Thyroid gland (tissue), 4 donors: ENCODE data around the gene DDX50. TPM values are rescaled to one million over a fixed set of nuclear protein-coding genes. Genes with fewer than 3 reads are reported as not detected.

Source experiments
- DNase-seq, 2 donors: peaks; one replicate each; pipeline ENCODE4 v3.0.0-alpha.2; 2019
- H3K27ac ChIP-seq, 3 donors: fragments of 200-600 bp; sonication (generic); 1 replicate in 2 of 3; 2 replicates in 1 of 3; pipeline ENCODE4 v1.5.1; 2016 to 2019; ENCODE audit warnings: mild to moderate bottlenecking in 1 of 3, moderate library complexity in 1 of 3
- H3K27me3 ChIP-seq: fragments of 200-600 bp; sonication (generic); one replicate; pipeline ENCODE4 v1.5.1; 2019
- H3K36me3 ChIP-seq, 2 donors: fragments of 200-600 bp; sonication (generic); one replicate each; pipeline ENCODE4 v1.5.1; 2016 to 2019
- H3K4me1 ChIP-seq, 2 donors: fragments of 200-600 bp; sonication (generic); one replicate each; pipeline ENCODE4 v1.5.1; 2017 to 2019
- H3K4me3 ChIP-seq, 3 donors: fragments of 200-600 bp; sonication (generic); replicated peaks in 1 of 3; 1 replicate in 2 of 3; 2 replicates in 1 of 3; pipeline ENCODE4 v1.5.1; 2016; ENCODE audit warnings: mild to moderate bottlenecking in 1 of 3
- H3K9me3 ChIP-seq: fragments of 200-600 bp; sonication (generic); one replicate; pipeline ENCODE4 v1.5.1; 2017
- POLR2A ChIP-seq, 2 donors: fragments of 450-650 bp; IDR thresholded peaks; one replicate each; pipeline ENCODE4 v1.6.1; 2017; ENCODE audit warnings: antibody characterized with exemption in 2 of 2, mild to moderate bottlenecking in 2 of 2, moderate library complexity in 1 of 2
- WGBS, 2 donors: methylation state at CpG; one replicate each; pipeline ENCODE4 v1.1.5; 2017; 5-methylcytosine and 5-hydroxymethylcytosine counted together
- intact Hi-C: fragments of 100-400 bp; cut with DNase I; formaldehyde crosslinking; loops from one replicate; pipeline ENCODE4 v1.15.1; 2023
- small RNA-seq: library from RNA; depleted of rRNA; stranded (forward); fragments of <200 nt; gene quantifications from one replicate; pipeline ENCODE3, GENCODE V24; 2016
- total RNA-seq, 4 donors: library from RNA; depleted of rRNA; stranded (reverse); fragments of >200 nt; gene quantifications; one replicate each; pipeline ENCODE4 v1.2.3, GENCODE V29; 2016
- TF ChIP-seq, protein P1 (sequence below), 6 experiments: fragments of 200-600 bp in 3 of 6; fragments of 450-650 bp in 3 of 6; sonication (generic) in 3 of 6; IDR thresholded peaks; one replicate each; pipeline ENCODE4 v1.5.1; 2016 to 2019; ENCODE audit warnings: antibody characterized with exemption in 6 of 6, mild to moderate bottlenecking in 2 of 6, inconsistent platforms in 1 of 6, moderate library complexity in 1 of 6

The DDX50 gene
- total RNA-seq, 4 donors from 2014 or later, result 36.3 to 51.3 (median 41.7) TPM

DNA sequence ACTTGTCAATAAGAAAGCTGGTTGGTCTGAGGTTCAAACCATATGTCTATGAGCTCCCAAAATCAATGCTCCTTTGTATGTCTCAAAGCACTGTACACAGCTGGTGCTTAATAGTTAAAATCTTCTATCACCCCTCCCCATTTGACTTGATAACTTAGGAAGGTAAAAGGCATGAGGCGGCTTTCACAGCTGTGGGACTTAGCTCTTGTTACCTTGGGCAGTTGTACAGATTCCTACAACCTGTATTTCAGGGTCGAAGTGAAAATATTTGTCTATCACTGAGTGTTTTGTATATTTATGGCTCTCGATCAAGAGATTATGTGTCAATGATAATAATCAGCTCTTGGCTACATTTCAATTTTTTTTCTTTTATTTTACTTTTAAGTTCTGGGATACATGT is 86.5 kb downstream of the DDX50 start:
- H3K36me3 ChIP-seq, result peaks cover 8 to 15% of the 10 kb centered on the region in 2 donors
- no peak overlapping the region for H3K4me3 ChIP-seq
- no peaks in the 10 kb centered on the region for H3K27me3 ChIP-seq
- TF ChIP-seq POLR2A (IDR thresholded peaks at IDR 0.05), result no peak
- TF ChIP-seq, protein P1, sequence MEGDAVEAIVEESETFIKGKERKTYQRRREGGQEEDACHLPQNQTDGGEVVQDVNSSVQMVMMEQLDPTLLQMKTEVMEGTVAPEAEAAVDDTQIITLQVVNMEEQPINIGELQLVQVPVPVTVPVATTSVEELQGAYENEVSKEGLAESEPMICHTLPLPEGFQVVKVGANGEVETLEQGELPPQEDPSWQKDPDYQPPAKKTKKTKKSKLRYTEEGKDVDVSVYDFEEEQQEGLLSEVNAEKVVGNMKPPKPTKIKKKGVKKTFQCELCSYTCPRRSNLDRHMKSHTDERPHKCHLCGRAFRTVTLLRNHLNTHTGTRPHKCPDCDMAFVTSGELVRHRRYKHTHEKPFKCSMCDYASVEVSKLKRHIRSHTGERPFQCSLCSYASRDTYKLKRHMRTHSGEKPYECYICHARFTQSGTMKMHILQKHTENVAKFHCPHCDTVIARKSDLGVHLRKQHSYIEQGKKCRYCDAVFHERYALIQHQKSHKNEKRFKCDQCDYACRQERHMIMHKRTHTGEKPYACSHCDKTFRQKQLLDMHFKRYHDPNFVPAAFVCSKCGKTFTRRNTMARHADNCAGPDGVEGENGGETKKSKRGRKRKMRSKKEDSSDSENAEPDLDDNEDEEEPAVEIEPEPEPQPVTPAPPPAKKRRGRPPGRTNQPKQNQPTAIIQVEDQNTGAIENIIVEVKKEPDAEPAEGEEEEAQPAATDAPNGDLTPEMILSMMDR (IDR thresholded peaks at IDR 0.05), result no peak
- no peaks in the 10 kb centered on the region for H3K9me3 ChIP-seq
- no peak for DNase-seq
- intact Hi-C loops, result no loop called here
- WGBS, 2 donors, result 81 to 85% methylated on average over 3 of the region's 3 CpGs
- H3K27ac ChIP-seq, result no peak overlapping the region
- H3K4me1 ChIP-seq, result peaks cover 20 to 37% of the 10 kb centered on the region in 2 donors

DNA sequence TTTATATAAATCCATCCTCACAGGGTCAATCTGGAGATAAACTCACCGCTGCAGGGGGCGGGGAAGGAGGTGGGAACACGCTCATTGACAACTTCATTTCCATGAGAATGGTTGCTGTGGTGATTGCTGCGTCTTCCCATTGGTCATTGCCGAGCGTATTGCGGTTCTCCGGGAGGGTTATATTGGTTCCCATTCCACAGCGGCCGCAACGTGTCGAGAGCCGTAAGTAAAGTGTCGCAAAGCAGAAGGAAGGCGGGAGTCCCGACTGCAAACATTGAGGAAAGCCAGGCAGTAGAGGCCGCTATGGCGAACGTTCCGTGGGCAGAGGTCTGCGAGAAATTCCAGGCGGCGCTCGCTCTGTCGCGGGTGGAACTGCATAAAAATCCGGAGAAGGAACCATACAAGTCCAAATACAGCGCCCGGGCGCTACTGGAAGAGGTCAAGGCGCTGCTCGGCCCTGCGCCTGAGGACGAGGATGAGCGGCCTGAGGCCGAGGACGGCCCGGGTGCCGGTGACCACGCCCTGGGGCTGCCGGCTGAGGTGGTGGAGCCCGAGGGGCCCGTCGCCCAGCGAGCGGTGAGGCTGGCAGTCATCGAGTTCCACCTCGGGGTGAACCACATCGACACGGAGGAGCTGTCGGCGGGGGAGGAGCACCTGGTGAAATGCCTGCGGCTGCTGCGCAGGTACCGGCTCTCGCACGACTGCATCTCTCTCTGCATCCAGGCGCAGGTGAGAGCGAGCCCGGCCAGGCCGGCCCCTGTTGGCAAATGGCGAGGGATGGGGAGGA is 87.6 kb downstream of the DDX50 start, which contains the start of gene KIFBP:
KIFBP (plus strand) TSS at position 274 of the 787 bp plus-strand sequence; CDS start at position 304, 30 bp downstream.
- DNase-seq, result peak; percentile 96 to 97
- Histone ChIP-seq H3K4me3 (peak within 1 kb of the TSS; percentile 70 to 95 (median 90)), H3K27ac (peak within 1 kb of the TSS; percentile 33 to 84 (median 84)), H3K36me3 (peaks cover 0 to 11% of the 10 kb centered on the region in 2 donors), H3K4me1 (peaks cover 29 to 48% of the 10 kb centered on the region in 2 donors), H3K27me3 (no peaks in the 10 kb centered on the region), H3K9me3 (no peaks in the 10 kb centered on the region)
- intact Hi-C loops, result no loop called here
- 0% methylated on average over 11 to 29 of the region's 62 CpGs for WGBS, 2 donors
- TF ChIP-seq, protein P1 (IDR thresholded peaks at IDR 0.05), result peak in 4 of 6 experiments; percentile 23 to 40 (median 32)
- TF ChIP-seq POLR2A (IDR thresholded peaks at IDR 0.05), result peak in 1 of 2 donors; percentile 91

DNA sequence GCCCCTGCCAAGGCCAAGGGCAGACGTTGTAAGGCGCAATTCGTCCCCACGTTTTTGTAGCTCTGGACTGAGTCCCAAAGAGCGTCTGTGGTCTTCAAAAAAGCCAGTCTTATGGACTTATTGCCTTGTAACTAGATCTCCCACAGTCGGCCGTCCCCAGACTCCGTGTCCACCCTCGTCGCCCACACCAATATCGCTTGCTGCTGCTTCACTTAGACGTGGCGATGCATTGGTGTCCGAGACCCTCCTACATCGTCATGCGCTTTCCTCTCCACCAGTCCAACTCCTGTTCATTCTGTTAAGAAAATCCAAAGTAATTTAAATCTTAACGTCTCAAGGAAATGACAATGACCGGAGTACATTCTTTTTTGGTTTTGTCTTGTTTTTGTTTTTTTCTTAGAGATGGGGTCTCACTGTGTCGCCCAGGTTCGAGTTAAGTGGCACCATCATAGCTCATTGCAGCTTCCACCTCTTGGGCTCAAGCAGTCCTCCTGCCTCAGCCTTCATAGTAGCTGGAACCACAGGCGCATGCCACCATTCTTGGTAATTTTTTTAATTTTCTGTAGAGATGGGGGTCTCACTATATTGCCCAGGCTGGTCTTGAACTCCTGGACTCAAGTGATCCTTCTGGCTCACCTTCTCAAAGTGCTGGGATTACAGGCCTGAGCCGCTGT is 88.3 kb downstream of the DDX50 start:
- TF ChIP-seq, protein P1 (IDR thresholded peaks at IDR 0.05), result no peak
- TF ChIP-seq POLR2A (IDR thresholded peaks at IDR 0.05), result no peak
- Histone ChIP-seq H3K27ac (peak overlapping the region; percentile 33 to 84 (median 84)), H3K9me3 (no peaks in the 10 kb centered on the region), H3K4me1 (peaks cover 31 to 46% of the 10 kb centered on the region in 2 donors), H3K4me3 (peak overlapping the region; percentile 70 to 95 (median 90)), H3K27me3 (no peaks in the 10 kb centered on the region), H3K36me3 (peaks cover 0 to 5% of the 10 kb centered on the region in 2 donors)
- intact Hi-C loops, result no loop called here
- DNase-seq, result no peak
- 17 to 19% methylated on average over 18 to 22 of the region's 22 CpGs for WGBS, 2 donors

DNA sequence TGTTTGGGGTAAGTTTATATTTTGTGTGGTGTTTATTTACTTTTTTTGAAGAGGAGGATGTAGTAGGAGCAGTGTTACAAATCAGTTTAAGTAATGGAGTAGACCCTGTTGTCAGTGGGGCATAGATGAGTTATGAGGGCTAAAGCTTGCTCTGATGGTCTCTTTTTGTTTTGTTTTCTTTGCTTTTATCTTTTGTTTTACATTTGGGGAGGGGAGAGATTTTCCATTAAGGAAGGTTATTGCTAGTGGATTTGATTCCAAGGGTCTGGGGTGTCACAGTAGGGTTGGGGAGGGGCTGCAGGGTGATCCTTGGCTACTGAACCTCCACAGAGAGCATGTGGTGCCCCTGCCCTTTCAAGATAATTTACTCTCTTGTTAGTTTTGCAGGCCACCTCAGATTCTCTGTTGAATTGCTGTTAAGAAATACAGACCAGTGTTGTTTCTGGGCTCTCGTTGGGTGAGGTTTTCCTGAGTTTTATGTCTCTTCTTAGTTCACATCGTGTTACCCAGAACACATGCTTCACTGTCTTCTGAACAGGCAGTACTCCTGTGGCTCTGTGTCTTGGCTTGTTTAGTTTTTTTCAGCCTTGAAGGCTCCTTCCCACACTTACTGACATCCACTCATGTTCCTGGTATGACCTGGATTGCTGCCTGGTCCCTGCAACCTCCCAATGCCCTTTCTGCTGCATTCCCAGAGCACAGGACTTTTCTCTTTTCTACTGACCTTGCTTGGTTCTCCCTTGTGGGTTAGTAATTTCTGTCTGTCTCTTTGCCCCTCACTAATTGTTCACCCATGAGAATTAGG is 91.7 kb downstream of the DDX50 start:
- Histone ChIP-seq H3K27me3 (no peaks in the 10 kb centered on the region), H3K36me3 (no peaks in the 10 kb centered on the region), H3K4me3 (no peak overlapping the region), H3K9me3 (no peaks in the 10 kb centered on the region), H3K27ac (peak overlapping the region; percentile 33 to 69 (median 42)), H3K4me1 (peaks cover 31 to 49% of the 10 kb centered on the region in 2 donors)
- intact Hi-C loops, result loop anchor here (10.0 kb wide), 1 partner anchor 122 kb away; no protein-coding TSS in a partner anchor
- DNase-seq, result peak; percentile 78 to 80
- 3 to 15% methylated on average over 2 of the region's 2 CpGs for WGBS, 2 donors
- no peak for TF ChIP-seq POLR2A (IDR thresholded peaks at IDR 0.05)
- TF ChIP-seq, protein P1 (IDR thresholded peaks at IDR 0.05), result no peak

Small RNA genes within 50 kb of the gene (small RNA-seq; reads per million reads assigned to genes)
- not detected for gene RNU6-571P

Other genes starting within 250 kb of the DDX50 start
- 10 to 100 TPM; 65.6 to 95.3 (median 74.2) TPM for gene CCAR1, start 180.1 kb upstream of the DDX50 start, total RNA-seq
- gene STOX1, start 73.8 kb upstream of the DDX50 start, total RNA-seq, result 10 to 100 TPM in 2 of 4 donors, 1 to 10 TPM in 2; 8.5 to 14.9 (median 10.0) TPM
- gene DDX21, start 54.9 kb downstream of the DDX50 start, total RNA-seq, result 10 to 100 TPM; 30.9 to 56.1 (median 38.1) TPM
- gene KIFBP, start 87.5 kb downstream of the DDX50 start, total RNA-seq, result 10 to 100 TPM; 37.9 to 54.1 (median 42.8) TPM
- gene SRGN, start 186.8 kb downstream of the DDX50 start, total RNA-seq, result 100 to 1,000 TPM in 1 of 4 donors, 10 to 100 TPM in 3; 30.7 to 140 (median 40.3) TPM
- 10 to 100 TPM; 32.5 to 41.0 (median 36.7) TPM for gene VPS26A, start 222.9 kb downstream of the DDX50 start, total RNA-seq